Activated CD4-positive, alpha-beta T cell treated with anti-CD3 and anti-CD28 coated beads, Interleukin-2, amount 10 ng/mL, durations not matched to agents 24 days and 14 days (primary cell): ENCODE measurements around the gene SLC26A1. TPM values are rescaled to one million over a fixed set of nuclear protein-coding genes. Genes with fewer than 3 reads are reported as not detected.
A peak's percentile ranks its signal among the peaks of the same experiment; 100 is the strongest.

Experiments
- DNase-seq: peaks from one replicate; pipeline ENCODE4 v3.0.0; 2022
- H3K27ac Mint-ChIP-seq: one replicate; pipeline ENCODE4 v1.8.0; 2022; ENCODE audit warnings: mild to moderate bottlenecking, mixed read lengths
- H3K27me3 Mint-ChIP-seq: one replicate; pipeline ENCODE4 v1.8.0; 2022; ENCODE audit warnings: mixed read lengths
- H3K36me3 Mint-ChIP-seq: one replicate; pipeline ENCODE4 v1.8.0; 2022; ENCODE audit warnings: low read depth, mild to moderate bottlenecking, mixed read lengths
- H3K4me1 Mint-ChIP-seq: one replicate; pipeline ENCODE4 v1.8.0; 2021; ENCODE audit warnings: mixed read lengths
- H3K4me3 Mint-ChIP-seq: one replicate; pipeline ENCODE4 v1.8.0; 2022; ENCODE audit warnings: mild to moderate bottlenecking, moderate library complexity, mixed read lengths
- H3K9me3 Mint-ChIP-seq: one replicate; pipeline ENCODE4 v1.8.0; 2021; ENCODE audit warnings: mixed read lengths
- intact Hi-C: fragments of 100-400 bp; cut with micrococcal nuclease; formaldehyde crosslinking; loops from one replicate; pipeline ENCODE4 v1.15.1; 2023
- total RNA-seq: library from RNA; stranded (reverse); gene quantifications from 2 replicates; pipeline ENCODE4 v1.2.3, GENCODE V29; 2022

Gene SLC26A1
- total RNA-seq, 1 donor from 2014 or later = not detected

DNA sequence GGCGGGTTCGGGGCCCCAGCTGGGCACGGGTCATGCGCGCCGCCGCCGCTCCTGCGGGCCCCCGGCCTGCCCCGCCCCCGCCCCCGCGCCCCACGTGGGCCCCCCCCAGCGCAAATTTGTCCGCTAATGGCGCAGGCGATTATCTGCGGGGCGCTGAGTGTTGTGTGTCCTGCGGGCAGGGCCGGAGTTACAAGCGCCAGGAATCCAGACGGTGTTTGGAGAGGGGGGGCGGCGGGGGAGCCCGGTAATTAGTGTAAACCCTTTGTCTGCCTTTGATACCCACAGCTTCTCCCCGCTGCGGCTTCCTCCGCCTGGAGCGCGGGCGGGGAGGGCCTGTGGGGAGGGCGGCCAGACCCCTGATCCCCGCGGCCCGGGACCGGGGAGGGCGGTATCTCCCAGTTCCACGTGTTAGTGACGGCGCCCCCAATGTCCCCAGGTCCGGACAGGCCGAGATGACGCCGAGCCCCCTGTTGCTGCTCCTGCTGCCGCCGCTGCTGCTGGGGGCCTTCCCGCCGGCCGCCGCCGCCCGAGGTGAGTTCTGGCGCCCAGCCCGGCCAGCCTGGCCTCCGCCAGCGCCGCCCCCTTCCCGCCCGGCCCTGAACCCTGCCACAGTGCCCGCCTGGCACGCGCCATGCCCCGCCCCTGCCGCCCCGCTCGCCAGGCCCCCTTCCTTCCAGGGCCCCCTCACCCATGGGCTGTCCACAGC is 19.0 kb upstream of the SLC26A1 start:
- DNase-seq = peak; percentile 75
- peaks cover 13% of the 10 kb centered on the region for H3K4me1 Mint-ChIP-seq
- H3K27me3 Mint-ChIP-seq = peaks cover 18% of the 10 kb centered on the region
- intact Hi-C loops = loop anchor here (5.0 kb wide), 2 partner anchors 190 to 335 kb away; partner anchors contain the start of gene UVSSA
- H3K9me3 Mint-ChIP-seq = no peaks in the 10 kb centered on the region
- peak overlapping the region; percentile 52 for H3K4me3 Mint-ChIP-seq
- no peak overlapping the region for H3K27ac Mint-ChIP-seq
- peaks cover 6% of the 10 kb centered on the region for H3K36me3 Mint-ChIP-seq

DNA sequence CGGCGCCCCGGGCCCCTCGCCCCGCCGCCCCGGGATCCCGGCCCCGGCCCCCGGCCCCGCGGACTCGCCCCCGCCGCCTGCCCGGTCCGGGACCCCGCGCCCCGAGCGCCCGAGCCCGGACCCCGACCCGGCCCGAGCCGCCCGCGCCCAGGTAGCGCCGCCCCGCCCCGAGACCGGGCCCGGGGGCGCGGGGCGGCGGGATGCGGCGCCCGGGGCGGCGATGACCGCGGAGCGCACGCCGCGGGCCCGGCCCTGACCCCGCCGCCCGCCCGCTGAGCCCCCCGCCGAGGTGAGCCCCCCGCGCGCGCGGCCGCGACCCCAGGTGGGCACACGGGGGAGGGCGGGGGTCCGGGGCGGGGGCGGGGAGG is 18.4 kb upstream of the SLC26A1 start:
- H3K9me3 Mint-ChIP-seq = no peaks in the 10 kb centered on the region
- peak overlapping the region; percentile 26 for H3K4me3 Mint-ChIP-seq

DNA sequence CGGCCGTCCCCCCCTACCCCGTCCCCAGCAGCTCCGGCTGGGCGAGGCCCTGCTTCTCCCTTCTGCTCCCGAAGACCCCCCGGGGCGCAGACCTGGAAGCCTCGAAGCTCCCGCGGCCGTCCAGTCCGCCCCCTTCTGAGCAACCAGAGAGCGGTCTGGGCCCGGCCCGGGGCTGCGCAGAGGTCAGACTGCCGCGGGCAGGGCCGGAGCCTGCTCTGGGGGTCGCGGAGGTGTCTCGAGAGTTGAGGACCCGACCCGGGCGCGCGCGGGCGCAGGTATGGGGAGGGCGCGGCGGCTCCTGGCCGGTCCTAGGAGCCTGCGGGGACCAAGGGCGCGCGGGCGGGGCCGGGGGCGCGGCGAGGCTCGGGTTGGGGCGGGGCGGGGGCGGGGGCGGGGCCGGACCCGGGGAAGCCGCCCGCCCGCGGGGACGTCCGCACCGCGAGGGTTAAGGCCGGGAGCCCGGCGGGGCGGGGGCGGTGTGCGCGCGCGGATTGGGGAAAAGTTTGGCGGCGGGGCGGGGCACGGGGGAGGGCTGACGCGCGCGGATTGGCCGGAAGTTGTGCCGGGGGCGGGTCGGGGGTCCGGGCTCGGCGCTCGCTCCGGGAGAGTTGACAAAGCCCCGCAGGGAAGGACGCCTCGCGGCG is 17.9 kb upstream of the SLC26A1 start, which contains the start of gene FGFRL1:
TSS of gene FGFRL1 (plus strand) at position 605 of the 644 bp plus-strand sequence. CDS start 860 bp downstream, outside the sequence.
- Mint-ChIP-seq H3K27ac (peak within 1 kb of the TSS; percentile 92), H3K4me1 (peaks cover 13% of the 10 kb centered on the region), H3K9me3 (no peaks in the 10 kb centered on the region), H3K36me3 (peaks cover 8% of the 10 kb centered on the region), H3K4me3 (peak within 1 kb of the TSS; percentile 89), H3K27me3 (peaks cover 25% of the 10 kb centered on the region)
- peak; percentile 97 for DNase-seq
- intact Hi-C loops = loop anchor here (1.0 to 5.0 kb wide), 5 partner anchors 24 to 336 kb away; partner anchors contain the start of genes CTBP1, GAK, IDUA and TMEM175

More for the DNA sequence above, 18.4 kb upstream of the SLC26A1 start:
- Mint-ChIP-seq H3K27ac (no peak overlapping the region), H3K36me3 (peaks cover 8% of the 10 kb centered on the region), H3K4me1 (peaks cover 13% of the 10 kb centered on the region), H3K27me3 (peaks cover 23% of the 10 kb centered on the region)
- intact Hi-C loops = loop anchor here (1.0 to 5.0 kb wide), 5 partner anchors 24 to 336 kb away; partner anchors contain the start of genes CTBP1, GAK, IDUA and TMEM175
- no peak for DNase-seq

DNA sequence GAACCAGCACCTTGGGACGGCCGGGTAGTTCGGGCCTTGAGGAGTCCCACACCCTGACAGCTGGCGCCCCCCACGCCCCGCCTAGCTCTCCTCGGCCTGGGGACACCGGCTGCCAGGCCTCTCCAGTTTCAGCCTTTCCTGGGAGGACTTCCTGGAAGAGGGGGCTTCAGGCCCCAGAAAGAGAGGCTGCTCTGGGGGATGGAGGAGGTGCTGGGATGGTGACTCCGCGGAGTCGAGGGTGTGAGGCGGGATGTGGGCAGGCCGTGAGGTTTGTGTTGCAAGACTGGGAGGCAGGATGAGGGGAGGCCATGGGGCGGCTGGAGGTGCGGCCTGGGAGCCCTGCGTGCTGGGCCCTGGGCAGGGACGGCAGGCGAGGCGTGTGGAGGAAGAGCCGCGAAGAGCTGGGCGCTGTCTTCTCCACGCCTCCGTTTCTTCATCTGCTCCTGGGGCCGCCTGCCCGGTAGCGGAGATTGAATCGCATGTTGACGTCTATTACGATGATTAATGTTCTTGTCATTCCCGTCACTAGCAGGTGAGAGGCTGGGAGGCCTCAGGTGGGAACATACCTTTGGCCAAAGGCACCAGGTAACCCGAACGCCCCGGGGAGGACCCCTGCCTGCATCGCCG is 17.3 kb upstream of the SLC26A1 start:
- H3K4me3 Mint-ChIP-seq = peak overlapping the region; percentile 89
- peaks cover 8% of the 10 kb centered on the region for H3K36me3 Mint-ChIP-seq
- H3K27ac Mint-ChIP-seq = peak overlapping the region; percentile 92
- peaks cover 27% of the 10 kb centered on the region for H3K27me3 Mint-ChIP-seq
- peaks cover 13% of the 10 kb centered on the region for H3K4me1 Mint-ChIP-seq
- H3K9me3 Mint-ChIP-seq = no peaks in the 10 kb centered on the region
- intact Hi-C loops = loop anchor here (1.0 to 5.0 kb wide), 5 partner anchors 23 to 337 kb away; partner anchors contain the start of genes CTBP1, GAK, IDUA and TMEM175
- DNase-seq = peak; percentile 92

DNA sequence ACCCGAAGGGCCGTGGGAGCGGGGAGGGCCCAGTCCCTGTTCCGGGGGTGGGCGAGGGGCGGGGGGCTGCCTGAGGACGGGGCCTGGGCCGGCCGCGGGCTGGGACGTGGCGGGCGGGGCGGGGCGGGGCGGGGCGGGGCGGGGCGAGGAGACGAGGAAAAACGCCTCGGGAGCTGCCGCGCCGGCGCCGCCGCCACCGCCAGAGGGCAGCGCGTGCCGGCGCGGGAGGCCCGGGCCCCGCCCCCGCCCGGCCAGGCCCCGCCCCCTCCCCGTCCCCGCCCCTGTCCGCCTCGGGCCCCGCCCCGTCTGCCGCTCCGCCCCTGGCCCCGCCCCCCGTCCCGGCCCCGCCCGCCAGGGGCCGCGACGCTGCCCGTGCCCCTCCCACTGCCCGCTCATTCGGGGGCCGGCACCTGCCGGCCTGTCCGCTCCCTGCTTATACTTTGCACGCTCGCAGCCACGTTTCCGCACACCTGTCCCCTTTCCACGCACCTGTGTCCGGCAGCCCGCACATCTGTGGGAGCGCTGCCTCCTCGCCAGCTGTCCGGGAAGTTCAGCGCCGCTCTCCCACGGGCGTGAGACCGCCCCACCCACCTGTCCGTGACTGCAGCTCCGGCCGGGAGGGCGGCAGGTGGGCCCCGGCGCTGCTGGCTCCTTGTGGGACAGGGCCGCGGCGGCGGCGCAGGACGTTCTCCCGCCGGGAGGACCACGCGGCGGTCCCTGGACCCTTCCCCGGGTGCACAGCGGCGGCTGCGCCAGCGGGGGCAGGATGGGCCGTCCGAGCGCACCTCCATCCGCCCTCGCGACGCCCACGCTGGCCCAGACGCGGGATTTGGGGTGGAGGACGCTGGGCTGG is 16.6 kb upstream of the SLC26A1 start:
- Mint-ChIP-seq H3K27ac (peak overlapping the region; percentile 92), H3K9me3 (no peaks in the 10 kb centered on the region), H3K4me3 (peak overlapping the region; percentile 89), H3K4me1 (peaks cover 13% of the 10 kb centered on the region), H3K36me3 (peaks cover 8% of the 10 kb centered on the region), H3K27me3 (peaks cover 28% of the 10 kb centered on the region)
- peak; percentile 91 for DNase-seq
- intact Hi-C loops = loop anchor here (1.0 to 5.0 kb wide), 6 partner anchors 36 to 338 kb away; partner anchors contain the start of genes CTBP1, DGKQ, GAK and TMEM175

DNA sequence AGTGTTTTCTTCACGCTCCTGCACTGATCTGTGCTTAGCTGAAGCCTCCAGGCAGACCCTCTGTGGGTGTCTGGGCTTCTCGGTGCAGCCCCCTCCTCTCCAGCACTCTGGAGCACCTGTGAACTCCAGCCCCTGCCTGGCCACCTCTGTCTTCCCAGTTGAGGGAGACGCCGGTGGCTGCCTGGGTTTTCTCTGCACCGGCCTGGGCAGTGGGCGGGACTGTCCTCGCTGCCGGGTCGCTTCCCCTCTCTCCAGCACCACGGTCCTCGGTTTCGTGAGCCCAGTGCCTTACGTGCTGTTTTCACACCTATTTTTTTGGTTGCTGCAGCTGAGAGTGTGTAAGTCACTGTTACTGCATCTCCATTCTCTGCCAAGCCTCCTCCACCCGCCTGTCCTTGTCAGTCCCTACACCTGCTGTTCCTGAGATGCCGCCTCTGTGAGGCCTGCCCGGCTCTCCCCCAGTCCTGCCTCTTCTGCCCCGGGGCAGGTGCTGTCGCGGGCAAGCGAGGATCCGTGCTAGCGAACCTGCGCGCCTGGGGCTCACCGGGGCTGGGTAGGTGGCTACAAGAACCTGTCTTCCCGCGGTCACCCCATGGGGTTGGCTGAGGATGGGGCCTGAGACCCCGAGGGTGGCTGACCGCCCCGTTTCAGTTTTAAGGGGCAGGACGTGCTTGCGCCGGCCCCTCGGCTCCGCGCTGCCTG is 15.8 kb upstream of the SLC26A1 start:
- Mint-ChIP-seq H3K4me3 (peak overlapping the region; percentile 72), H3K27ac (no peak overlapping the region), H3K36me3 (peaks cover 8% of the 10 kb centered on the region), H3K27me3 (peaks cover 30% of the 10 kb centered on the region), H3K4me1 (peaks cover 13% of the 10 kb centered on the region), H3K9me3 (no peaks in the 10 kb centered on the region)
- DNase-seq = peak; percentile 81
- intact Hi-C loops = loop anchor here (1.0 kb wide), 2 partner anchors 36 to 227 kb away; partner anchors contain the start of gene DGKQ

DNA sequence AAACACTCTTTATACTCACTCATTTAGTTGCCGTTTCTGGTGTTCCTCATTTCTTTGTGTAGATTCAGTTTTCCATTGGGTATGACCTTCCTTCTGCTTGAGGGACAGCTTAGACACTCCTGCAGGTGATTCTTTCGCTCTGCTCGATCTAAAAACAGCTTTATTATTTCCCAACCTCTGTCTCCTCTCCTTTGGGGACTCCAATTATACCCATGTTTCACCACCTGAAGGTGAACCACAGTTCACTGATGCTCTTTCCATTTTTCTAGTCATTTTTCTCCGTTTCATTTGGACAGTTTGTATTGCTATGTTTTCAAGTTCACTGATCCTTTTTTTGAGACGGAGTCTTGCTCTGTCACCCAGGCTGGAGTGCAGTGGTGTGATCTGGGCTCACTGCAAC is 13.7 kb upstream of the SLC26A1 start:
- intact Hi-C loops = no loop called here
- Mint-ChIP-seq H3K27ac (no peak overlapping the region), H3K4me1 (peaks cover 9% of the 10 kb centered on the region), H3K27me3 (peaks cover 35% of the 10 kb centered on the region), H3K9me3 (no peaks in the 10 kb centered on the region), H3K4me3 (no peak overlapping the region), H3K36me3 (peaks cover 4% of the 10 kb centered on the region)
- no peak for DNase-seq

DNA sequence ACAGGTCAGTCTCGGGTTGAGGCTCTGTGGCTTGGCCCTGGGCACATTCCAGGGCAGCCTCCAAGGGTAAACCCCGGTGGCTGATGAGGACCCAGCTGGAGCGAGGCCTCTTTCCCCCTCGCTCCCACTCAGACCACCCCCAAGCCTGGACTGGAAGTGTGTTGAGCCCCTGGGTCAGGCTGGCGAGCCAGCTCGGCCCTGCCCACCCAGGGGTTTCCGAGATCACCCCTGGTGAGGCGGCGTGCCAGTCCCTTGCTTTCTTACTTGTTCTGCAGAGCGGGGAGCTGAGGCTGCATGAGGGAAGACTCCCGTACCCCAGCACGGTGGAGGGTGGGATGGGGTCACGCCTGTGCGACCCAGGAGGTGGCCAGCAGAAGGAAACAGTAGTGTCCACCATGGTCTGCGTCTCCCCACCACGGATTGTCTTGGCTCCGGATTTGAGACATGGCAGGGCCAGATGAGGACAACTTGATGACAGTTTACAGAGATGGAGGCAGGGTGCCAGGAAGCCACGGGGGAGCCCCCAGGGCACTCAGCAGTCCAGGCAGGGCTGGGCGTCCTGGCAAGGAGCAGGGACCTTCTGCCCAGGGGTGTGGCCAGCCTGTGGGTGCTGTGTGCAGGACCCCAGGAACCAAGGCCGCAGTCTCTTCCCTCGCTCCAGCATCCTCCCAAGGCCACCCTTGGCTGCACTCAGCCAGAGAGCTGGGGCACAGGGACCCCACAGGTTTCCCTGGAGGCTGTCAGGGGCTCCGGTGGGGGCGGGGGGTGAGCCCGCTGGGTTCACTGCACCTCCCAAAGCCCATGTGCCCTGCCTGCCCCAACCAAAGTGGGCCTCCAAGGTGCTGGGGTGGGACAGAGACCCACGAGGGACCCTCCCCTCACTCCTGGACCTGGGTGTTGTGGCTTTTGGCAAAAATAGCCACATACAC is 11.6 kb upstream of the SLC26A1 start:
- no peak for DNase-seq
- Mint-ChIP-seq H3K27me3 (peaks cover 41% of the 10 kb centered on the region), H3K36me3 (peaks cover 2% of the 10 kb centered on the region), H3K9me3 (no peaks in the 10 kb centered on the region), H3K27ac (no peak overlapping the region), H3K4me3 (no peak overlapping the region), H3K4me1 (peaks cover 4% of the 10 kb centered on the region)
- intact Hi-C loops = no loop called here

DNA sequence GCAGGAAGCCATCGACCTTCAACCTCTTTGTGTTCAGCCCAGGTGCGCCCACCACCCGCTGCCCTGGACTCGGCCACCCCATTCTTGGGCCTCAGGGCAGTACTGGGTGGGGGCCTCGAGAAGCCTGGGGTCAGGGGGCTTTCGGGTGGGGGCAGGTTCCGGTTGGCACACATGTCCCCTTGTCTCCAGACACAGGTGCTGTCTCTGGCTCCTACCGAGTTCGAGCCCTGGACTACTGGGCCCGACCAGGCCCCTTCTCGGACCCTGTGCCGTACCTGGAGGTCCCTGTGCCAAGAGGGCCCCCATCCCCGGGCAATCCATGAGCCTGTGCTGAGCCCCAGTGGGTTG is 10.8 kb upstream of the SLC26A1 start:
- intact Hi-C loops = no loop called here
- Mint-ChIP-seq H3K27me3 (peaks cover 43% of the 10 kb centered on the region), H3K4me1 (peaks cover 2% of the 10 kb centered on the region), H3K36me3 (peaks cover 2% of the 10 kb centered on the region), H3K4me3 (no peak overlapping the region), H3K9me3 (no peaks in the 10 kb centered on the region), H3K27ac (no peak overlapping the region)
- no peak for DNase-seq

DNA sequence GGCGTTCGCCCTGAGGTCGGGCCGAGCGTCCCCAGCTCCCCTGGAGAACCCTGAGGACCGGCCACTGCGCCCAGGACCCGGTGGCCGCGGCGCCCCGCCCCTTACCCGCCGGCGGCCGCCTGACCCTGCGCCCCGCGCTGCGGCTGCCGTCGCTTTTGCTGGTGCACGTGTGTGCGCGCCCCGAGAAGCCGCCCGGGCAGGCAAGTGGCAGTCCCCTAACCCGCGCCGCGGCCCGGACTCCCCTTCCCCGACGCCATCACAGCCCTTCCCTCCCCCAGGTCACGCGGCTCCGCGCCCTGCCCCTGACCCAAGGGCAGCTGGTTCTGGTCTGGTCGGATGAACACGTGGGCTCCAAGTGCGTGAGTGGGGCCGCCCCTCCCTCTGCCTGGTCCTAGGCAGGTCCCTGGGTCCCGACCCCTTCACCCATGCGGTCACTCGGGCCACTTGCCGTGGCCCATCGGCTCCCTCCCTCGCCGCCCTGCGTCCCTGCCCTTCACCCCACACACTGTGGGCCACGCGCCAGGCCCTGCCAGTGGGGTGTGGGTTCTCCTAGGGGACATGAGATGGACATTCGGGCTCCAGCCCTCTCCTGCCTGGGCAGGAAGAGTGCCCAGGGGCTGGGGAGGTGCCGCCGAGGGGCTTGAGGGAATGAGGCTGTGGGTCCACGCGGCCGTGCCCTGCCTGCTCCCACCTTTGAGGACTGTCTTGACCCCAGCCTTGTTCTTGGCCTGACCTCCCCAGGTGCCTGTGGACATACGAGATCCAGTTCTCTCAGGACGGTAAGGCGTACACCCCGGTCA is 10.3 kb upstream of the SLC26A1 start:
- no peaks in the 10 kb centered on the region for H3K9me3 Mint-ChIP-seq
- no peak for DNase-seq
- no peak overlapping the region for H3K27ac Mint-ChIP-seq
- intact Hi-C loops = no loop called here
- H3K4me3 Mint-ChIP-seq = no peak overlapping the region
- H3K36me3 Mint-ChIP-seq = peaks cover 2% of the 10 kb centered on the region
- no peaks in the 10 kb centered on the region for H3K4me1 Mint-ChIP-seq
- H3K27me3 Mint-ChIP-seq = peaks cover 43% of the 10 kb centered on the region

DNA sequence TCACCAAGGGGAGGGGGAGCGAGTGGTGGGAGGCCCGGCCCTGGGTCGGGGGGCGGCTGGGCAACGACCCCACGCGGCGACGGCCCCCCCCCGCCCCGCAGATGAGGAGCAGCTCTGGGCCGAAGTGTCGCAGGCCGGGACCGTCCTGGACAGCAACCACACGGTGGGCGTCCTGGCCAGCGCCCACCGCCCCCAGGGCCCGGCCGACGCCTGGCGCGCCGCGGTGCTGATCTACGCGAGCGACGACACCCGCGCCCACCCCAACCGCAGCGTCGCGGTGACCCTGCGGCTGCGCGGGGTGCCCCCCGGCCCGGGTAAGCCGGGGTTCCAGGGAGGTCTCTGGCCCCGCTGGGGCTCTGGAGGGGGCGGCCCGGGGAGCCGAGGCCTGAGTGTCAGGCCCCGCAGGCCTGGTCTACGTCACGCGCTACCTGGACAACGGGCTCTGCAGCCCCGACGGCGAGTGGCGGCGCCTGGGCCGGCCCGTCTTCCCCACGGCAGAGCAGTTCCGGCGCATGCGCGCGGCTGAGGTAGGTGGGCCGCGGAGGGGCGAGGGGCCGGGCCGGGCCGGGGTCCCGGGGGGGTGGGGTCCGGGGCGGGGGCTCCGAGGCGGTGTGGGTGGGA is 9.5 kb upstream of the SLC26A1 start:
- peaks cover 2% of the 10 kb centered on the region for H3K36me3 Mint-ChIP-seq

More for the DNA sequence above, 9.5 kb upstream of the SLC26A1 start:
- H3K9me3 Mint-ChIP-seq = no peaks in the 10 kb centered on the region
- H3K4me3 Mint-ChIP-seq = no peak overlapping the region
- intact Hi-C loops = no loop called here
- H3K27me3 Mint-ChIP-seq = peaks cover 43% of the 10 kb centered on the region
- H3K27ac Mint-ChIP-seq = no peak overlapping the region
- no peaks in the 10 kb centered on the region for H3K4me1 Mint-ChIP-seq
- no peak for DNase-seq
